AG09319 (cell line): ENCODE measurements around the gene CTNNBL1.

ENCODE experiments used
- DNase-seq: peaks from one replicate; pipeline ENCODE4 v3.0.0-alpha.2; 2010; ENCODE audit warnings: low read depth; ENCODE audit errors: extremely low read depth
- CTCF ChIP-seq: IDR thresholded peaks from 2 replicates; pipeline ENCODE4 v1.5.1; 2011; ENCODE audit warnings: low read depth, mild to moderate bottlenecking, inconsistent platforms, low read length, moderate library complexity

Gene CTNNBL1

GRCh38 chr20:37777988-37778659 is 84.3 kb downstream of the CTNNBL1 start:
- DNase-seq = no peak
- TF ChIP-seq CTCF = no peak

GRCh38 chr20:37781626-37782025 is 87.8 kb downstream of the CTNNBL1 start:
- TF ChIP-seq CTCF = no peak
- no peak for DNase-seq

- TF ChIP-seq CTCF = no peak
- DNase-seq = no peak
Observed at GRCh38 chr20:37786043-37786442, 92.2 kb downstream of the CTNNBL1 start.

GRCh38 chr20:37789408-37789807 is 95.6 kb downstream of the CTNNBL1 start:
- DNase-seq = no peak
- no peak for TF ChIP-seq CTCF

GRCh38 chr20:37790900-37791299 is 97.1 kb downstream of the CTNNBL1 start:
- DNase-seq = no peak
- no peak for TF ChIP-seq CTCF

GRCh38 chr20:37796121-37796520 is 102.3 kb downstream of the CTNNBL1 start:
- TF ChIP-seq CTCF = no peak
- DNase-seq = no peak

- DNase-seq = no peak
- TF ChIP-seq CTCF = no peak
Observed at GRCh38 chr20:37796733-37797132, 102.9 kb downstream of the CTNNBL1 start.
